HepG2 (cell line): ENCODE results near the gene TAAR9. TPM values are rescaled to one million over a fixed set of nuclear protein-coding genes. Genes with fewer than 3 reads are reported as not detected.
A peak's percentile ranks its signal among the peaks of the same experiment; 100 is the strongest.

Experiments used
- CBX1 ChIP-seq: IDR thresholded peaks from one replicate; pipeline ENCODE4 v1.6.1; 2016; ENCODE audit warnings: antibody characterized with exemption, low read depth
- ETS1 ChIP-seq: sonication (generic); formaldehyde crosslinking; IDR thresholded peaks from 2 replicates; pipeline ENCODE4 v1.4.0; 2020; ENCODE audit warnings: missing genetic modification reagents
- HNF4A ChIP-seq: sonication (generic); formaldehyde crosslinking; IDR thresholded peaks from 2 replicates; pipeline ENCODE4 v1.4.0; 2020; ENCODE audit warnings: missing genetic modification reagents
- KDM3A ChIP-seq: IDR thresholded peaks from 2 replicates; pipeline ENCODE4 v1.6.1; 2018; ENCODE audit warnings: low read depth, missing compliant biosample characterization
- MAFF ChIP-seq: IDR thresholded peaks from 2 replicates; pipeline ENCODE4 v1.6.1; 2011; ENCODE audit warnings: low read depth, low read length, improper control_type of control experiment
- MIER3 ChIP-seq: IDR thresholded peaks from 2 replicates; pipeline ENCODE4 v1.6.1; 2016; ENCODE audit warnings: missing compliant biosample characterization, borderline replicate concordance
- NR2F6 ChIP-seq, 2 experiments: IDR thresholded peaks; 2 replicates each; pipeline ENCODE4 v1.6.1; 2016; ENCODE audit warnings: antibody characterized with exemption in 1 of 2, mild to moderate bottlenecking in 1 of 2
- PRMT3 ChIP-seq: sonication (generic); formaldehyde crosslinking; IDR thresholded peaks from 2 replicates; pipeline ENCODE4 v1.8.1; 2022; ENCODE audit warnings: low read depth, mild to moderate bottlenecking, moderate library complexity, missing genetic modification reagents, borderline replicate concordance
- SNAPC5 ChIP-seq: sonication (generic); formaldehyde crosslinking; IDR thresholded peaks from 2 replicates; pipeline ENCODE4 v1.8.1; 2023; ENCODE audit warnings: mild to moderate bottlenecking, missing genetic modification reagents, borderline replicate concordance
- TOE1 ChIP-seq: sonication (generic); formaldehyde crosslinking; IDR thresholded peaks from 2 replicates; pipeline ENCODE4 v1.4.0; 2020; ENCODE audit warnings: mild to moderate bottlenecking, missing genetic modification reagents
- ZBTB40 ChIP-seq, 2 experiments: fragments of 450-650 bp in 1 of 2; sonication (generic) in 1 of 2; formaldehyde crosslinking in 1 of 2; IDR thresholded peaks; 2 replicates each; pipeline versions ENCODE4 v1.6.1 to v1.8.0; 2016 to 2022; ENCODE audit warnings: antibody characterized with exemption in 1 of 2, mild to moderate bottlenecking in 1 of 2, missing genetic modification reagents in 1 of 2
- ZNF121 ChIP-seq: sonication (generic); formaldehyde crosslinking; IDR thresholded peaks from 2 replicates; pipeline ENCODE4 v1.5.0; 2020; ENCODE audit warnings: mild to moderate bottlenecking, missing genetic modification reagents
- ZNF263 ChIP-seq: sonication (generic); formaldehyde crosslinking; IDR thresholded peaks from 2 replicates; pipeline ENCODE4 v1.4.0; 2020; ENCODE audit warnings: missing genetic modification reagents
- ZNF331 ChIP-seq: sonication (generic); formaldehyde crosslinking; IDR thresholded peaks from 2 replicates; pipeline ENCODE4 v1.4.0; 2020; ENCODE audit warnings: missing genetic modification reagents
- ZNF770 ChIP-seq: sonication (generic); formaldehyde crosslinking; IDR thresholded peaks from 2 replicates; pipeline ENCODE4 v1.5.0; 2020; ENCODE audit warnings: mild to moderate bottlenecking, missing genetic modification reagents
- ZNF777 ChIP-seq: sonication (generic); formaldehyde crosslinking; IDR thresholded peaks from 2 replicates; pipeline ENCODE4 v1.4.0; 2020; ENCODE audit warnings: missing genetic modification reagents
- polyA plus RNA-seq, 8 experiments: library from polyadenylated mRNA; depleted of rRNA in 3 of 8; stranded (reverse) in 7 of 8; unstranded in 1 of 8; fragments of >200 nt; fragmentation: Illumina TruSeq in 4 of 8; extraction: Trizol in 4 of 8; gene quantifications; 2 replicates each; pipeline versions ENCODE4 v1.2.1 to v1.2.3, GENCODE V29; 2011 to 2016; ENCODE audit warnings: low read depth in 4 of 8, missing spikeins in 1 of 8, mixed read lengths in 1 of 8; ENCODE audit not compliant: insufficient read depth in 1 of 8
- total RNA-seq, 5 experiments: library from RNA; depleted of rRNA; stranded (reverse); fragments of >200 nt; fragmentation: Illumina TruSeq; extraction: Trizol; gene quantifications; 2 replicates each; pipeline ENCODE4 v1.2.3, GENCODE V29; 2016; ENCODE audit warnings: low read depth in 1 of 5

The TAAR9 gene
- total and polyA plus RNA-seq, 2 of the 13 experiments (the other 11 are each of a cell fraction or from before 2014, with no cell fraction given): 0.07 TPM; not detected in 1

GRCh38 chr6:132512638-132513632, 25.1 kb upstream of the TAAR9 start, which contains the start of gene STX7 (continued):
- TF ChIP-seq ZBTB40 (IDR thresholded peaks at IDR 0.05): no peak
- no peak for TF ChIP-seq ZBTB40 (CRISPR knock-in tag; IDR thresholded peaks at IDR 0.05)
- TF ChIP-seq ZNF121 (CRISPR knock-in tag): peak; percentile 30; the same call in 1 of the 2 replicates
- TF ChIP-seq NR2F6 (IDR thresholded peaks at IDR 0.05): no peak
- 0 out of 2 replicates have a peak, but pooled peaks have one; percentile 17 for TF ChIP-seq NR2F6 (CRISPR knock-in tag; IDR thresholded peaks at IDR 0.05)
- TF ChIP-seq ZNF770 (CRISPR knock-in tag): peak; percentile 49; the same call in 1 of the 2 replicates
- TF ChIP-seq PRMT3: no peak
- TF ChIP-seq ZNF331 (CRISPR knock-in tag): peak; percentile 64
- no peak for TF ChIP-seq SNAPC5 (CRISPR knock-in tag)
- TF ChIP-seq MIER3 (CRISPR knock-in tag): peak; percentile 31; the same call in 1 of the 2 replicates
- peak; percentile 18; the same call in 1 of the 2 replicates for TF ChIP-seq ZNF263
- TF ChIP-seq CBX1: peak; percentile 39
- TF ChIP-seq KDM3A: peak; percentile 90
- no peak for TF ChIP-seq ETS1 (CRISPR knock-in tag)
- peak; percentile 51 for TF ChIP-seq ZNF777 (CRISPR knock-in tag)
- peak; percentile 80 for TF ChIP-seq MAFF
- no peak for TF ChIP-seq TOE1 (CRISPR knock-in tag)
- TF ChIP-seq HNF4A (CRISPR knock-in tag): 0 out of 2 replicates have a peak, but pooled peaks have one; percentile 3
